AG09309 (cell line): ENCODE data around the gene IGF1R.

Source experiments
- DNase-seq: peaks from one replicate; pipeline ENCODE4 v3.0.0-alpha.2; 2010; ENCODE audit warnings: low read depth
- H3K4me3 ChIP-seq: 2 replicates; pipeline ENCODE4 v1.5.1; 2011; ENCODE audit warnings: mild to moderate bottlenecking, low read depth, low read length, moderate library complexity; ENCODE audit not compliant: control insufficient read depth
- TF ChIP-seq, protein P1 (sequence below): IDR thresholded peaks from 2 replicates; pipeline ENCODE4 v1.5.1; 2011; ENCODE audit warnings: mild to moderate bottlenecking, low read depth, low read length, inconsistent platforms; ENCODE audit not compliant: insufficient read depth, control insufficient read depth; ENCODE audit errors: missing control alignments

IGF1R gene

DNA sequence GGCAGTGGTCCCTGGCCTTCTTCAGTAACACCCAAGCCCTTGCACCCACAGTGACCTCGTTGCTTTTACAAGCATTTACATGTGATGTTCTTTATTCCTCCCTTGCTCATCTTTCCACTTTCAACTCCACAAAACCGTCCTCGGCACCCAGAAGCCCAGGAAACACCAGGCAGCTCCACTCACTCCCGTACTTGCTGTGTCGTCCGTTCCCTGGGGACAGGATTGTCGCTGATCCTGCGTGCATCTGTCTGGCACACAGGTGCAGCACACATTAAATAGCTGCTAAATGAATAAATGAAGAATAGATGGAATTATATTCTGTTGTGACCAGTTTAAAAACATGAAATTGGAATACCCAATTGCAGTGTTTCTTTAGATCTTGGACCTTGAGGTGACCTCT is 239.6 kb downstream of the IGF1R start:
- DNase-seq, result no peak
- no peak overlapping the region for H3K4me3 ChIP-seq
- TF ChIP-seq, protein P1, sequence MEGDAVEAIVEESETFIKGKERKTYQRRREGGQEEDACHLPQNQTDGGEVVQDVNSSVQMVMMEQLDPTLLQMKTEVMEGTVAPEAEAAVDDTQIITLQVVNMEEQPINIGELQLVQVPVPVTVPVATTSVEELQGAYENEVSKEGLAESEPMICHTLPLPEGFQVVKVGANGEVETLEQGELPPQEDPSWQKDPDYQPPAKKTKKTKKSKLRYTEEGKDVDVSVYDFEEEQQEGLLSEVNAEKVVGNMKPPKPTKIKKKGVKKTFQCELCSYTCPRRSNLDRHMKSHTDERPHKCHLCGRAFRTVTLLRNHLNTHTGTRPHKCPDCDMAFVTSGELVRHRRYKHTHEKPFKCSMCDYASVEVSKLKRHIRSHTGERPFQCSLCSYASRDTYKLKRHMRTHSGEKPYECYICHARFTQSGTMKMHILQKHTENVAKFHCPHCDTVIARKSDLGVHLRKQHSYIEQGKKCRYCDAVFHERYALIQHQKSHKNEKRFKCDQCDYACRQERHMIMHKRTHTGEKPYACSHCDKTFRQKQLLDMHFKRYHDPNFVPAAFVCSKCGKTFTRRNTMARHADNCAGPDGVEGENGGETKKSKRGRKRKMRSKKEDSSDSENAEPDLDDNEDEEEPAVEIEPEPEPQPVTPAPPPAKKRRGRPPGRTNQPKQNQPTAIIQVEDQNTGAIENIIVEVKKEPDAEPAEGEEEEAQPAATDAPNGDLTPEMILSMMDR, result no peak

DNA sequence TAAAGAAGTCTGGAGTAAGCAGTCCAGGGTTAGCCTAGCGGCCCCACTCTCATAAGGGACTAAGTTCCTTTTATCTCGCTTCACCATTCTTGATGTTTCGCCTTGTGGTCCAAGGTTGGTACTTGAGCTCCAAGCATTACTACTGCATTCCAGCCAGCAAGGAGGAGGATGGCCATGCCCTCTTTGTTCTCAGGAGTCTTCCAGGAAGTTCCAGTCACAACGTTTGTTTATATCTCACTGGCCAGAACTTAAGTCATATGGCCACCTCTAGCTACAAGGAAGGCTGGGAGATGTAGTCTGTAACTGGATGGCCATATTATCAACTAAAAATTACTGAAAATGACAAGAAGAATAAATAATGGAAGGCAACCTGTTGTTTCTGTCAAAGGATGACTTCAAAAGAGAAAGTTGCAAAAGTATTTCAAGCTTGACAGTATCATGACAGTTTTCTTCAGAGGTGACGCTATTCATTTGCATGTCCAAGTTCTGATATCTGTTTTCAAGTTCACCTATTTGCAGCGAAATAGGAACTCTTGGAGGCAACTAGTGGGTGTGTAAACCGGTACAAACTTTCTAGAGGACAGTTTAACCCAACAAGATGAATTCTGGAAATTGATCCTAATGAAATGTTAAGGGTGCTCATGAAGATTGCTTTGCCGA is 240.6 kb downstream of the IGF1R start:
- H3K4me3 ChIP-seq, result no peak overlapping the region
- TF ChIP-seq, protein P1, result no peak
- DNase-seq, result no peak

DNA sequence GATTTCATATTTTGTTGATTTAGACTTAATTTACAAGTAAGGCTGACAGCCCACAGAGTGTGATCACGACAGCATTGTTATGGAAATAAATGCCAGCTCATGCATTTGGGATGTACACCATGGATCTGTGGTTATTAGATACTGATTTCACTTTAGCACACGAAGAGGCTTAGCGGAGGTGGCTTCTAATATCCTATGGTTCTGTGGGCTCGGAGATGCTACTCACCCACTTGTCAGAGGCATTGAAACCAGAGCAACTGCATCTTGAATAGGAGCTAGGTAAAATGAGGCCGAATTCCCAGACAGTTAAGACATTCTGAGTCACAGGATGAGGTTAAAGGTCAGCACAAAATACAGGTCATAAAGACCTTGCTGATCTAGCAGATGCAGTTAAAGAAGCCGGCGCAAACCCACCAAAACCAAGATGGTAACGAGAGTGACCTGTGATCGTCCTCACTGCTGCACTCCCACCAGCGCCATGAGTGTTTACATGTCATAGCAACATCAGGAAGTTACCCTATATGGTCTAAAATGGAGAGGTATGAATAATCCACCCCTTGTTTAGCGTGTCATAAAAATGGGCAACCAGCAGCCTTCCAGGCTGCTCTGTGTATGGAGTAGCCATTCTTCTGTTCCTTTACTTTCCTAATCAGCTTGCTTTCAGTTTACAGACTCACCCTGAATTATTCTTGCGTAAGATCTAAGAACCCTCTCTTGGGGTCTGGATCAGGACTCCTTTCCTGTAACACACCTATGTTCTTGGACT is 241.8 kb downstream of the IGF1R start:
- TF ChIP-seq, protein P1, result no peak
- peak; percentile 85 for DNase-seq
- H3K4me3 ChIP-seq, result peak overlapping the region; percentile 12; the same call in 1 of the 2 replicates

DNA sequence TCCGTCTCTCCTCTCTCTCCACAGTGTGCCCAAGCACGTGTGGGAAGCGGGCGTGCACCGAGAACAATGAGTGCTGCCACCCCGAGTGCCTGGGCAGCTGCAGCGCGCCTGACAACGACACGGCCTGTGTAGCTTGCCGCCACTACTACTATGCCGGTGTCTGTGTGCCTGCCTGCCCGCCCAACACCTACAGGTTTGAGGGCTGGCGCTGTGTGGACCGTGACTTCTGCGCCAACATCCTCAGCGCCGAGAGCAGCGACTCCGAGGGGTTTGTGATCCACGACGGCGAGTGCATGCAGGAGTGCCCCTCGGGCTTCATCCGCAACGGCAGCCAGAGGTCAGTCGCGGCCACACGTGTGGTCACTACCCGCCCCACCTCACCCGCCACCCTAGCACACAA is 243.0 kb downstream of the IGF1R start:
- DNase-seq, result no peak
- no peak overlapping the region for H3K4me3 ChIP-seq
- TF ChIP-seq, protein P1, result no peak

DNA sequence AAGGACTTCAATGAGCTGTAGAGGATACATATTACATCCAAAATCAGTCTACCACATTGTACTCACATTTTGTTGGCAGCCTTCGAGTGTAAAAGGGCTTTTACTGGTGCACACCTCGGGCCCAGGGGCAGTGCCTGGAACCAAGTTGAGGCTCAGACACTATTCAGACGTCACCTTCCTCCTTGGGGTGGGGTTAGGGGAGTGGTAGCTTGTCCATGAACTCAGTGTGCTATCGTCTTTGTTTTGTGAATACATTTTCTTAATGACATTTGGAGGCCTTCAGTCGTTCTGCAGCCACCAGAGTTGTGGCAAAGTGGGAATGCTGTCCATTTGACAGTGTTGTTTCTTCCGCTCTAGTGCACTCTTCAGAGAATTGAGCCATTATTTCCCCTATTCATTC is 245.1 kb downstream of the IGF1R start:
- no peak for DNase-seq
- H3K4me3 ChIP-seq, result no peak overlapping the region
- TF ChIP-seq, protein P1, result no peak

DNA sequence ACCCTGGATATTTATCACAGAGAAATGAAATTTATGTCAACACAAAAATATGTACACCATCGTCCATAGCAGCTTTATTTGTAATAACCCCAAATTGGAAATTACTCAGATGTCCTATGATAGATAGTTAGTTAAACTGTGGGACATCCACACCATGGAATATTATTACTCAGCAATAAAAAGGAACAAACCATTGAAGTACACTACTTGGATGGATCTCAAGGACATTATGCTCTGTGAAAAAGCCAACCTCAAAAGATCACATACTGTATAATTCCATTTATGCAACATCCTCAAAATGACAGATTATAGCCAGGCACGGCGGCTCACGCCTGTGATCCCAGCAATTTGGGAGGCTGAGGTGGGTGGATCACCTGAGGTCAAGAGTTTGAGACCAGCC is 246.0 kb downstream of the IGF1R start:
- DNase-seq, result no peak
- TF ChIP-seq, protein P1, result no peak
- H3K4me3 ChIP-seq, result no peak overlapping the region
